ENCODE data around the gene TBCB.

The TBCB gene

GRCh38 chr19:36114721-36115452, 381 bp upstream of the TBCB start, which contains the start of gene POLR2I:
POLR2I (minus strand) TSS chr19:36114875; CDS start chr19:36114856, 19 bp downstream.
- peak within 1 kb of the TSS; percentile 91 for H3K27ac ChIP-seq
- peak; percentile 99 for DNase-seq (ENCODE audit: low spot score)
- ChIA-PET POLR2A (ENCODE audit: low non-redundant PET) (no interaction called here), CTCF (interaction anchor here (1.0 to 1.8 kb wide), 2 partner anchors 12 to 54 kb away, joined by 4 to 9 read pairs; no protein-coding TSS in a partner anchor)
- TF ChIP-seq, protein P1, sequence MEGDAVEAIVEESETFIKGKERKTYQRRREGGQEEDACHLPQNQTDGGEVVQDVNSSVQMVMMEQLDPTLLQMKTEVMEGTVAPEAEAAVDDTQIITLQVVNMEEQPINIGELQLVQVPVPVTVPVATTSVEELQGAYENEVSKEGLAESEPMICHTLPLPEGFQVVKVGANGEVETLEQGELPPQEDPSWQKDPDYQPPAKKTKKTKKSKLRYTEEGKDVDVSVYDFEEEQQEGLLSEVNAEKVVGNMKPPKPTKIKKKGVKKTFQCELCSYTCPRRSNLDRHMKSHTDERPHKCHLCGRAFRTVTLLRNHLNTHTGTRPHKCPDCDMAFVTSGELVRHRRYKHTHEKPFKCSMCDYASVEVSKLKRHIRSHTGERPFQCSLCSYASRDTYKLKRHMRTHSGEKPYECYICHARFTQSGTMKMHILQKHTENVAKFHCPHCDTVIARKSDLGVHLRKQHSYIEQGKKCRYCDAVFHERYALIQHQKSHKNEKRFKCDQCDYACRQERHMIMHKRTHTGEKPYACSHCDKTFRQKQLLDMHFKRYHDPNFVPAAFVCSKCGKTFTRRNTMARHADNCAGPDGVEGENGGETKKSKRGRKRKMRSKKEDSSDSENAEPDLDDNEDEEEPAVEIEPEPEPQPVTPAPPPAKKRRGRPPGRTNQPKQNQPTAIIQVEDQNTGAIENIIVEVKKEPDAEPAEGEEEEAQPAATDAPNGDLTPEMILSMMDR (conservative IDR thresholded peaks at IDR 0.05; ENCODE audit: low read depth) = no peak

- ChIA-PET POLR2A (ENCODE audit: low non-redundant PET) (no interaction called here), CTCF (no interaction called here)
- no peak for DNase-seq (ENCODE audit: low spot score)
- TF ChIP-seq, protein P1 (conservative IDR thresholded peaks at IDR 0.05; ENCODE audit: low read depth) = no peak
- H3K27ac ChIP-seq = peak overlapping the region; percentile 91
Measured at GRCh38 chr19:36116344-36116637, 1.0 kb downstream of the TBCB start.

- CTCF ChIA-PET = no interaction called here
- no peak overlapping the region for H3K27ac ChIP-seq
- TF ChIP-seq, protein P1 (conservative IDR thresholded peaks at IDR 0.05; ENCODE audit: low read depth) = no peak
- no peak for DNase-seq (ENCODE audit: low spot score)
- POLR2A ChIA-PET (ENCODE audit: low non-redundant PET) = no interaction called here
Measured at GRCh38 chr19:36120092-36120983, 5.1 kb downstream of the TBCB start.

DNA sequence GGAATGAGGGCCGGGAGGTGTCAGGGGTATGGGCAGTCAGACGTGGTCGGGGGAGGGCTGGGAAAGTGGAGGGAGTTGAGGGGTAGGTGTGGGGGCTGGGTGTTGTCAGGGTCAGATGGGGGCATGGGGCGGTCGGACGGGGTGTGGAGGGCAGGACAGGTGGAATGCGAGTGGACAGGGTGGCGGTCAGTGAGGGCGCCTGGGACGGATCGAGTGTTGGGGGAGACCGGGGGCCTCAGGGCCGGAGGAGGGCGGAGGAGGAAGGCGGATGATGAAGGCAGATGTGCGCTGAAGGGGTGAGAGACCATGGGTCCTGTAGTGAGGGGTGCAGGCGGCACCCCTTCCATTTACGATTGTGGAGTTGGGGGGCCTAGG, 5.7 kb downstream of the TBCB start:
- CTCF ChIA-PET = no interaction called here
- H3K27ac ChIP-seq = no peak overlapping the region
- POLR2A ChIA-PET (ENCODE audit: low non-redundant PET) = no interaction called here
- TF ChIP-seq, protein P1 (conservative IDR thresholded peaks at IDR 0.05; ENCODE audit: low read depth) = no peak
- no peak for DNase-seq (ENCODE audit: low spot score)

DNA sequence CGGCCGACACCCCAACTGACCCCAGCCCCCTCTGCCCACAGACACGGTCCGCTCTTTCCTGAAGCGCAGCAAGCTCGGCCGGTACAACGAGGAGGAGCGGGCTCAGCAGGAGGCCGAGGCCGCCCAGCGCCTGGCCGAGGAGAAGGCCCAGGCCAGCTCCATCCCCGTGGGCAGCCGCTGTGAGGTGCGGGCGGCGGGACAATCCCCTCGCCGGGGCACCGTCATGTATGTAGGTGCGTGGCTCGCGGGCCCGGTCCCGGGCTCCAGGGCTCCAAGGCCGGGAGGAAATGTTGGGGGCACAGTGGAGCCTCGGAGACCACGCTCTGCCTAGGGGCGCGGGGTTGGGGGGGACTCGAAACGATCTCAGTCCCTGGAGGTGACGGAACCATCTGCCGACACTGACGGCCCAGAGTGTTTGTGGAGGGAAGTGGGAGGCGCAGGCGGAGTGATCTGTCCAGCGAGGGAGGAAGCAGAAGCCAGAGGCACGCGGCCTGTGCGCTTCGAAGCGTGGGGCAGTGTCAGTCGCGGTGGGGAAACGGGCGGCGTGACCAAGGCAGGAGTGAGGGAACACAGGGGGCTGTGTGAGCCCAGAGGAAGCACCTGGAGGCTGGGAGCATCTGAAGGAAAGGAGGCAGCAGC, 6.3 kb downstream of the TBCB start:
- DNase-seq (ENCODE audit: low spot score) = no peak
- ChIA-PET POLR2A (ENCODE audit: low non-redundant PET) (no interaction called here), CTCF (no interaction called here)
- TF ChIP-seq, protein P1 (conservative IDR thresholded peaks at IDR 0.05; ENCODE audit: low read depth) = no peak
- H3K27ac ChIP-seq = no peak overlapping the region

GRCh38 chr19:36125557-36125956, 10.3 kb downstream of the TBCB start:
- H3K27ac ChIP-seq = no peak overlapping the region
- TF ChIP-seq, protein P1 (conservative IDR thresholded peaks at IDR 0.05; ENCODE audit: low read depth) = no peak
- ChIA-PET POLR2A (ENCODE audit: low non-redundant PET) (no interaction called here), CTCF (no interaction called here)
- DNase-seq (ENCODE audit: low spot score) = no peak

All from RWPE1 (cell line).